ENCODE results near the gene CEP250. TPM values are rescaled to one million over a fixed set of nuclear protein-coding genes. Genes with fewer than 3 reads are reported as not detected.

The CEP250 gene
- total RNA-seq, 1 experiment from 2014 or later = 10.2 TPM

- no peaks in the 10 kb centered on the region for H3K9me3 ChIP-seq (ENCODE audit: low read length)
- H4K20me1 ChIP-seq (ENCODE audit: insufficient read depth, low read depth, low read length) = no peaks in the 10 kb centered on the region
- DNase-seq = no peak
- no peaks in the 10 kb centered on the region for H3K9me2 ChIP-seq (replicated peaks; ENCODE audit: insufficient read depth, low read length)
- H3K4me3 ChIP-seq (ENCODE audit: low read length) = no peak overlapping the region
- H3K4me2 ChIP-seq (ENCODE audit: low read depth, low read length, poor library complexity, severe bottlenecking) = no peak overlapping the region
- H3K4me1 ChIP-seq (ENCODE audit: low read length) = peaks cover 5% of the 10 kb centered on the region
- H3K27ac ChIP-seq (ENCODE audit: low read length) = no peak overlapping the region
- H2AFZ ChIP-seq (ENCODE audit: low read length) = no peak overlapping the region
- no peaks in the 10 kb centered on the region for H3K79me2 ChIP-seq (ENCODE audit: low read length)
- no peaks in the 10 kb centered on the region for H3K27me3 ChIP-seq (ENCODE audit: low read length)
- 0 out of 2 replicates have a peak, but pooled peaks cover 4% of the 10 kb centered on the region for H3K36me3 ChIP-seq (ENCODE audit: insufficient read depth, low read length)
- no peak overlapping the region for H3K9ac ChIP-seq (ENCODE audit: low read length)
Measured at GRCh38 chr20:35556871-35557270, 101.5 kb downstream of the CEP250 start.

GRCh38 chr20:35558451-35558850 lies 103.1 kb downstream of the CEP250 start:
- no peak overlapping the region for H3K27ac ChIP-seq (ENCODE audit: low read length)
- no peak for DNase-seq
- H3K9me3 ChIP-seq (ENCODE audit: low read length) = no peaks in the 10 kb centered on the region
- H2AFZ ChIP-seq (ENCODE audit: low read length) = no peak overlapping the region
- no peaks in the 10 kb centered on the region for H3K27me3 ChIP-seq (ENCODE audit: low read length)
- H3K4me1 ChIP-seq (ENCODE audit: low read length) = peaks cover 6% of the 10 kb centered on the region
- no peak overlapping the region for H3K4me3 ChIP-seq (ENCODE audit: low read length)
- no peaks in the 10 kb centered on the region for H4K20me1 ChIP-seq (ENCODE audit: insufficient read depth, low read depth, low read length)
- no peaks in the 10 kb centered on the region for H3K9me2 ChIP-seq (replicated peaks; ENCODE audit: insufficient read depth, low read length)
- H3K36me3 ChIP-seq (ENCODE audit: insufficient read depth, low read length) = no peaks in the 10 kb centered on the region
- no peaks in the 10 kb centered on the region for H3K79me2 ChIP-seq (ENCODE audit: low read length)
- no peak overlapping the region for H3K9ac ChIP-seq (ENCODE audit: low read length)
- no peak overlapping the region for H3K4me2 ChIP-seq (ENCODE audit: low read depth, low read length, poor library complexity, severe bottlenecking)

GRCh38 chr20:35559042-35559693 lies 103.8 kb downstream of the CEP250 start:
- no peak for DNase-seq
- no peak overlapping the region for H3K4me2 ChIP-seq (ENCODE audit: low read depth, low read length, poor library complexity, severe bottlenecking)
- H3K27me3 ChIP-seq (ENCODE audit: low read length) = no peaks in the 10 kb centered on the region
- no peaks in the 10 kb centered on the region for H4K20me1 ChIP-seq (ENCODE audit: insufficient read depth, low read depth, low read length)
- H3K27ac ChIP-seq (ENCODE audit: low read length) = no peak overlapping the region
- H3K79me2 ChIP-seq (ENCODE audit: low read length) = no peaks in the 10 kb centered on the region
- no peak overlapping the region for H3K9ac ChIP-seq (ENCODE audit: low read length)
- H3K36me3 ChIP-seq (ENCODE audit: insufficient read depth, low read length) = no peaks in the 10 kb centered on the region
- H3K4me1 ChIP-seq (ENCODE audit: low read length) = peaks cover 6% of the 10 kb centered on the region
- no peak overlapping the region for H2AFZ ChIP-seq (ENCODE audit: low read length)
- no peaks in the 10 kb centered on the region for H3K9me2 ChIP-seq (replicated peaks; ENCODE audit: insufficient read depth, low read length)
- no peaks in the 10 kb centered on the region for H3K9me3 ChIP-seq (ENCODE audit: low read length)
- H3K4me3 ChIP-seq (ENCODE audit: low read length) = no peak overlapping the region

- no peak overlapping the region for H3K27ac ChIP-seq (ENCODE audit: low read length)
- no peaks in the 10 kb centered on the region for H3K9me3 ChIP-seq (ENCODE audit: low read length)
- no peak overlapping the region for H3K4me3 ChIP-seq (ENCODE audit: low read length)
- no peaks in the 10 kb centered on the region for H3K9me2 ChIP-seq (replicated peaks; ENCODE audit: insufficient read depth, low read length)
- H3K4me2 ChIP-seq (ENCODE audit: low read depth, low read length, poor library complexity, severe bottlenecking) = no peak overlapping the region
- H2AFZ ChIP-seq (ENCODE audit: low read length) = no peak overlapping the region
- no peaks in the 10 kb centered on the region for H3K27me3 ChIP-seq (ENCODE audit: low read length)
- H3K4me1 ChIP-seq (ENCODE audit: low read length) = peaks cover 6% of the 10 kb centered on the region
- H3K36me3 ChIP-seq (ENCODE audit: insufficient read depth, low read length) = no peaks in the 10 kb centered on the region
- DNase-seq = no peak
- H3K9ac ChIP-seq (ENCODE audit: low read length) = no peak overlapping the region
- no peaks in the 10 kb centered on the region for H3K79me2 ChIP-seq (ENCODE audit: low read length)
- no peaks in the 10 kb centered on the region for H4K20me1 ChIP-seq (ENCODE audit: insufficient read depth, low read depth, low read length)
Measured at GRCh38 chr20:35560105-35560511, 104.7 kb downstream of the CEP250 start.

- H3K4me3 ChIP-seq (ENCODE audit: low read length) = no peak overlapping the region
- no peak overlapping the region for H3K27ac ChIP-seq (ENCODE audit: low read length)
- no peak overlapping the region for H3K9ac ChIP-seq (ENCODE audit: low read length)
- no peaks in the 10 kb centered on the region for H3K36me3 ChIP-seq (ENCODE audit: insufficient read depth, low read length)
- H3K9me3 ChIP-seq (ENCODE audit: low read length) = no peaks in the 10 kb centered on the region
- peaks cover 6% of the 10 kb centered on the region for H3K4me1 ChIP-seq (ENCODE audit: low read length)
- no peaks in the 10 kb centered on the region for H3K79me2 ChIP-seq (ENCODE audit: low read length)
- H3K27me3 ChIP-seq (ENCODE audit: low read length) = no peaks in the 10 kb centered on the region
- no peaks in the 10 kb centered on the region for H4K20me1 ChIP-seq (ENCODE audit: insufficient read depth, low read depth, low read length)
- no peak overlapping the region for H2AFZ ChIP-seq (ENCODE audit: low read length)
- no peak for DNase-seq
- H3K9me2 ChIP-seq (replicated peaks; ENCODE audit: insufficient read depth, low read length) = no peaks in the 10 kb centered on the region
- no peak overlapping the region for H3K4me2 ChIP-seq (ENCODE audit: low read depth, low read length, poor library complexity, severe bottlenecking)
Measured at GRCh38 chr20:35560541-35560940, 105.1 kb downstream of the CEP250 start.

- Histone ChIP-seq H3K9me2 (replicated peaks; ENCODE audit: insufficient read depth, low read length) (no peaks in the 10 kb centered on the region), H3K79me2 (ENCODE audit: low read length) (no peaks in the 10 kb centered on the region), H3K27me3 (ENCODE audit: low read length) (no peaks in the 10 kb centered on the region), H3K36me3 (ENCODE audit: insufficient read depth, low read length) (no peaks in the 10 kb centered on the region), H3K9ac (ENCODE audit: low read length) (0 out of 2 replicates have a peak overlapping the region, but pooled peaks have one; percentile 26), H2AFZ (ENCODE audit: low read length) (no peak overlapping the region), H3K4me3 (ENCODE audit: low read length) (no peak overlapping the region), H3K9me3 (ENCODE audit: low read length) (no peaks in the 10 kb centered on the region), H4K20me1 (ENCODE audit: insufficient read depth, low read depth, low read length) (no peaks in the 10 kb centered on the region), H3K4me1 (ENCODE audit: low read length) (peaks cover 6% of the 10 kb centered on the region), H3K4me2 (ENCODE audit: low read depth, low read length, poor library complexity, severe bottlenecking) (peak overlapping the region; percentile 9), H3K27ac (ENCODE audit: low read length) (no peak overlapping the region)
- peak; percentile 83 for DNase-seq
Measured at GRCh38 chr20:35561268-35561667, 105.9 kb downstream of the CEP250 start.

- peak; percentile 60 for DNase-seq
- no peaks in the 10 kb centered on the region for H3K36me3 ChIP-seq (ENCODE audit: insufficient read depth, low read length)
- peak overlapping the region; percentile 9 for H3K4me2 ChIP-seq (ENCODE audit: low read depth, low read length, poor library complexity, severe bottlenecking)
- no peaks in the 10 kb centered on the region for H3K9me2 ChIP-seq (replicated peaks; ENCODE audit: insufficient read depth, low read length)
- no peak overlapping the region for H2AFZ ChIP-seq (ENCODE audit: low read length)
- H3K27ac ChIP-seq (ENCODE audit: low read length) = no peak overlapping the region
- no peak overlapping the region for H3K4me3 ChIP-seq (ENCODE audit: low read length)
- no peaks in the 10 kb centered on the region for H3K9me3 ChIP-seq (ENCODE audit: low read length)
- H3K27me3 ChIP-seq (ENCODE audit: low read length) = no peaks in the 10 kb centered on the region
- 0 out of 2 replicates have a peak overlapping the region, but pooled peaks have one; percentile 26 for H3K9ac ChIP-seq (ENCODE audit: low read length)
- H3K79me2 ChIP-seq (ENCODE audit: low read length) = no peaks in the 10 kb centered on the region
- peaks cover 6% of the 10 kb centered on the region for H3K4me1 ChIP-seq (ENCODE audit: low read length)
- H4K20me1 ChIP-seq (ENCODE audit: insufficient read depth, low read depth, low read length) = no peaks in the 10 kb centered on the region
Measured at GRCh38 chr20:35561671-35562070, 106.3 kb downstream of the CEP250 start.

GRCh38 chr20:35562541-35563110 lies 107.2 kb downstream of the CEP250 start:
- Histone ChIP-seq H3K4me3 (ENCODE audit: low read length) (no peak overlapping the region), H2AFZ (ENCODE audit: low read length) (no peak overlapping the region), H3K9me2 (replicated peaks; ENCODE audit: insufficient read depth, low read length) (no peaks in the 10 kb centered on the region), H3K27ac (ENCODE audit: low read length) (no peak overlapping the region), H3K9ac (ENCODE audit: low read length) (no peak overlapping the region), H4K20me1 (ENCODE audit: insufficient read depth, low read depth, low read length) (no peaks in the 10 kb centered on the region), H3K9me3 (ENCODE audit: low read length) (no peaks in the 10 kb centered on the region), H3K79me2 (ENCODE audit: low read length) (no peaks in the 10 kb centered on the region), H3K36me3 (ENCODE audit: insufficient read depth, low read length) (no peaks in the 10 kb centered on the region), H3K4me2 (ENCODE audit: low read depth, low read length, poor library complexity, severe bottlenecking) (no peak overlapping the region), H3K27me3 (ENCODE audit: low read length) (no peaks in the 10 kb centered on the region), H3K4me1 (ENCODE audit: low read length) (peaks cover 6% of the 10 kb centered on the region)
- no peak for DNase-seq

All from Karpas-422 (cell line).